GM12878 (cell line): ENCODE results near the gene EEFSEC. TPM values are rescaled to one million over a fixed set of nuclear protein-coding genes. Genes with fewer than 3 reads are reported as not detected.
"Not testable (repeated sequence)": the region's sequence is repeated elsewhere in the genome, so short reads cannot be mapped to it uniquely, and the experiment has no call there.

Experiments
- ATAC-seq: fragments of 200-7000 bp; cut with Tn5 transposase; 3 replicates; pipeline ENCODE4 v1.9.1; 2020; ENCODE audit warnings: mild to moderate bottlenecking, moderate library complexity
- BruUV-seq: library from RNA; stranded (reverse); fragments of 400-500 nt; replicated peaks from 2 replicates; lab custom pipeline; 2021; lab: Mats Ljungman, UMichigan
- CTCF ChIA-PET: fragments of 300-600 bp; sonication (Branson Sonifier 250); formaldehyde crosslinking; extraction: SDS; loops from one replicate; lab custom pipeline; 2021; ENCODE audit warnings: inconsistent platforms; lab: Yijun Ruan, JAX
- POLR2A ChIA-PET: fragments of 350-600 bp; formaldehyde crosslinking; extraction: SDS; loops from one replicate; lab custom pipeline; 2021; ENCODE audit warnings: inconsistent platforms; lab: Charles Lee
- RAD21 ChIA-PET: fragments of 300-600 bp; sonication (Branson Sonifier 250); formaldehyde crosslinking; loops from one replicate; lab custom pipeline; 2023; ENCODE audit warnings: antibody characterized with exemption; ENCODE audit not compliant: unreplicated experiment; lab: Charles Lee
- SMC1A ChIA-PET: fragments of 300-600 bp; sonication (Branson Sonifier 250); formaldehyde crosslinking; loops from one replicate; lab custom pipeline; 2023; ENCODE audit not compliant: unreplicated experiment, uncharacterized antibody; lab: Charles Lee
- DNase-seq: peaks from one replicate; pipeline ENCODE4 v3.0.0-alpha.2; 2011; ENCODE audit warnings: low read depth, low spot score
- FAIRE-seq: peaks from 3 replicates; lab custom pipeline; 2011; peaks lifted over from hg19 to GRCh38; lab: Jason Lieb, UNC
- H2AFZ ChIP-seq: 2 replicates; pipeline ENCODE4 v1.6.0; 2011; ENCODE audit warnings: low read depth, low read length, control low read depth; ENCODE audit not compliant: control insufficient read depth
- H3K27ac ChIP-seq: 2 replicates; pipeline ENCODE4 v1.5.1; 2011; ENCODE audit warnings: control low read depth; ENCODE audit not compliant: control insufficient read depth, insufficient read depth
- H3K27me3 ChIP-seq, 2 experiments: replicated peaks in 1 of 2; 2 replicates each; pipeline versions ENCODE4 v1.6.0 to v1.6.1; 2011; ENCODE audit warnings: low read length in 1 of 2; ENCODE audit not compliant: control insufficient read depth in 2 of 2, insufficient read depth in 2 of 2
- H3K36me3 ChIP-seq, 2 experiments: 2 replicates each; pipeline ENCODE4 v1.5.1; 2011; ENCODE audit warnings: low read length in 1 of 2; ENCODE audit not compliant: control insufficient read depth in 2 of 2, insufficient read depth in 2 of 2
- H3K4me1 ChIP-seq: 2 replicates; pipeline ENCODE4 v1.6.1; 2011; ENCODE audit warnings: mild to moderate bottlenecking, low read length, moderate library complexity, mixed read lengths; ENCODE audit not compliant: control insufficient read depth, insufficient read depth
- H3K4me2 ChIP-seq: 2 replicates; pipeline ENCODE4 v1.6.0; 2011; ENCODE audit warnings: control low read depth; ENCODE audit not compliant: control insufficient read depth, insufficient read depth
- H3K4me3 ChIP-seq: fragments of 200-600 bp; sonication (generic); 2 replicates; pipeline ENCODE4 v1.5.1; 2016
- H3K79me2 ChIP-seq: 2 replicates; pipeline ENCODE4 v1.6.0; 2011; ENCODE audit warnings: low read length; ENCODE audit not compliant: control insufficient read depth, insufficient read depth
- H3K9ac ChIP-seq: 2 replicates; pipeline ENCODE4 v1.8.0; 2011; ENCODE audit warnings: low read length, control low read depth, mixed read lengths; ENCODE audit not compliant: control insufficient read depth, insufficient read depth
- H3K9me3 ChIP-seq: replicated peaks from 3 replicates; pipeline ENCODE4 v1.5.1; 2011; ENCODE audit warnings: mild to moderate bottlenecking, low read length; ENCODE audit not compliant: control insufficient read depth, insufficient read depth
- H4K20me1 ChIP-seq: 2 replicates; pipeline ENCODE4 v1.6.0; 2011; ENCODE audit not compliant: control insufficient read depth, insufficient read depth
- BCLAF1 ChIP-seq: fragments of 450-650 bp; IDR thresholded peaks from 2 replicates; pipeline ENCODE4 v1.6.1; 2017; ENCODE audit warnings: antibody characterized with exemption, mild to moderate bottlenecking, moderate library complexity
- EED ChIP-seq: sonication (generic); IDR thresholded peaks from 2 replicates; pipeline ENCODE4 v1.6.1; 2016; ENCODE audit warnings: antibody characterized with exemption, low read depth
- KDM1A ChIP-seq: fragments of 200-600 bp; sonication (generic); IDR thresholded peaks from 2 replicates; pipeline ENCODE4 v1.6.1; 2016; ENCODE audit warnings: borderline replicate concordance
- MLLT1 ChIP-seq: fragments of 450-650 bp; IDR thresholded peaks from 2 replicates; pipeline ENCODE4 v1.6.1; 2016; ENCODE audit warnings: mild to moderate bottlenecking
- NR2F1 ChIP-seq: fragments of 450-650 bp; conservative IDR thresholded peaks from 2 replicates; pipeline ENCODE4 v1.6.1; 2017; ENCODE audit warnings: mild to moderate bottlenecking
- PKNOX1 ChIP-seq: fragments of 450-650 bp; IDR thresholded peaks from 2 replicates; pipeline ENCODE4 v1.6.1; 2016; ENCODE audit warnings: mild to moderate bottlenecking
- WGBS: methylation state at CpG from one replicate; pipeline ENCODE4 v1.1.6; 2016; ENCODE audit warnings: low lambda C conversion rate; ENCODE audit not compliant: insufficient replicate concordance, insufficient coverage; ENCODE audit errors: missing lambda C conversion rate; 5-methylcytosine and 5-hydroxymethylcytosine counted together
- in situ Hi-C: fragments of 300-500 bp; cut with MboI; formaldehyde crosslinking; loops from 9 replicates; pipeline ENCODE4 v1.14.3; 2018; ENCODE audit warnings: mixed read lengths
- intact Hi-C: fragments of 100-400 bp; cut with micrococcal nuclease; formaldehyde crosslinking; loops from one replicate; pipeline ENCODE4 v1.14.2; 2022; ENCODE audit not compliant: unreplicated experiment
- polyA plus RNA-seq, 11 experiments: library from polyadenylated mRNA; depleted of rRNA in 4 of 11; unstranded in 6 of 11; stranded (reverse) in 5 of 11; fragments of >200 nt; fragmentation: Nextera tagmentation in 4 of 11; fragmentation: Illumina TruSeq in 1 of 11; extraction: Ambion mirVana in 4 of 11; extraction: Trizol in 1 of 11; gene quantifications; 1 replicate in 1 of 11; 2 replicates in 10 of 11; pipeline versions ENCODE4 v1.2.1 to v1.2.3, GENCODE V29; 2011 to 2016; ENCODE audit warnings: inconsistent platforms in 2 of 11, missing spikeins in 2 of 11, low read depth in 1 of 11
- total RNA-seq, 4 experiments: library from RNA; depleted of rRNA in 3 of 4; stranded (reverse); fragments of >200 nt in 3 of 4; fragmentation: Illumina TruSeq in 1 of 4; extraction: Trizol in 1 of 4; gene quantifications; 2 replicates each; pipeline versions ENCODE4 v1.2.1 to v1.2.3, GENCODE V29; 2013 to 2021

Gene EEFSEC
- total and polyA plus RNA-seq, 10 of the 15 experiments (the other 5 are each of a cell fraction or from before 2014, with no cell fraction given), result 0.29 to 29.1 (median 16.1) TPM

GRCh38 chr3:128154354-128154753, 1.1 kb downstream of the EEFSEC start:
- H3K4me1 ChIP-seq, BruUV-seq, H3K9me3 ChIP-seq, H4K20me1 ChIP-seq, in situ Hi-C loops, H3K27me3 ChIP-seq, FAIRE-seq, H3K79me2 ChIP-seq, ATAC-seq, DNase-seq, H3K36me3 ChIP-seq, intact Hi-C loops: not testable (repeated sequence)
- ChIA-PET CTCF (interaction anchor here (0.6 to 1.2 kb wide), 2 partner anchors 31 to 526 kb away, joined by 3 to 4 read pairs; partner anchors contain the start of gene RUVBL1), POLR2A (interaction anchor here (0.7 to 1.1 kb wide), 3 partner anchors 30 to 496 kb away, joined by 4 to 7 read pairs (median 5); partner anchors contain the start of gene RUVBL1), RAD21 (interaction anchor here (0.7 to 0.8 kb wide), 3 partner anchors 31 to 345 kb away, joined by 3 to 4 read pairs (median 3); partner anchors contain the start of gene RUVBL1), SMC1A (interaction anchor here (0.7 kb wide), 1 partner anchor 13 kb away, joined by 4 read pairs; no protein-coding TSS in a partner anchor)
- Histone ChIP-seq H3K4me3 (peak overlapping the region; percentile 66), H2AFZ (peak overlapping the region; percentile 72), H3K4me2 (peak overlapping the region; percentile 63), H3K27ac (peak overlapping the region; percentile 45), H3K9ac (peak overlapping the region; percentile 77)
- TF ChIP-seq MLLT1, result peak; percentile 95
- 89% methylated on average over 14 of the region's 16 CpGs for WGBS

- Histone ChIP-seq H3K4me2 (no peak overlapping the region), H3K27ac (no peak overlapping the region), H3K9me3 (no peaks in the 10 kb centered on the region; the same call in 2 of the 3 replicates), H3K27me3 (no peaks in the 10 kb centered on the region), H3K79me2 (peaks cover 9% of the 10 kb centered on the region), H3K36me3 (peaks cover 0 to 5% of the 10 kb centered on the region in 2 experiments; a peak in 1 of 4 replicates), H3K9ac (no peak overlapping the region), H4K20me1 (no peaks in the 10 kb centered on the region), H3K4me3 (no peak overlapping the region), H3K4me1 (peaks cover 3% of the 10 kb centered on the region; the same call in 1 of the 2 replicates), H2AFZ (no peak overlapping the region)
- ChIA-PET RAD21 (no interaction called here), CTCF (interaction anchor here (0.6 to 1.2 kb wide), 3 partner anchors 22 to 92 kb away, joined by 3 read pairs; no protein-coding TSS in a partner anchor), SMC1A (interaction anchor here (1.0 to 1.6 kb wide), 2 partner anchors 32 to 152 kb away, joined by 4 read pairs; partner anchors contain the start of gene RUVBL1), POLR2A (no interaction called here)
- FAIRE-seq (no peak), DNase-seq (no peak), ATAC-seq (no peak)
- BruUV-seq, result no TSS peak
- in situ Hi-C loops (no loop called here), intact Hi-C loops (no loop called here)
- WGBS, result 97% methylated on average over 3 of the region's 3 CpGs
- no peak for TF ChIP-seq PKNOX1
- no peak for TF ChIP-seq EED
- TF ChIP-seq BCLAF1, result no peak
- no peak for TF ChIP-seq KDM1A
- no peak for TF ChIP-seq NR2F1
Measured at GRCh38 chr3:128155616-128156360, 2.5 kb downstream of the EEFSEC start.
